Hematopoietic multipotent progenitor cell (in vitro differentiated cells): ENCODE data around the gene ATG9B. TPM values are rescaled to one million over a fixed set of nuclear protein-coding genes. Genes with fewer than 3 reads are reported as not detected.

Source experiments
- DNase-seq, 3 donors: peaks; one replicate each; pipeline ENCODE4 v3.0.0-alpha.2; 2011 to 2015; ENCODE audit warnings: low read depth in 2 of 3, low spot score in 2 of 3
- total RNA-seq: library from RNA; depleted of rRNA; stranded (reverse); fragments of >200 nt; gene quantifications from one replicate; pipeline ENCODE4 v1.2.3, GENCODE V29; 2012

The ATG9B gene, protein sequence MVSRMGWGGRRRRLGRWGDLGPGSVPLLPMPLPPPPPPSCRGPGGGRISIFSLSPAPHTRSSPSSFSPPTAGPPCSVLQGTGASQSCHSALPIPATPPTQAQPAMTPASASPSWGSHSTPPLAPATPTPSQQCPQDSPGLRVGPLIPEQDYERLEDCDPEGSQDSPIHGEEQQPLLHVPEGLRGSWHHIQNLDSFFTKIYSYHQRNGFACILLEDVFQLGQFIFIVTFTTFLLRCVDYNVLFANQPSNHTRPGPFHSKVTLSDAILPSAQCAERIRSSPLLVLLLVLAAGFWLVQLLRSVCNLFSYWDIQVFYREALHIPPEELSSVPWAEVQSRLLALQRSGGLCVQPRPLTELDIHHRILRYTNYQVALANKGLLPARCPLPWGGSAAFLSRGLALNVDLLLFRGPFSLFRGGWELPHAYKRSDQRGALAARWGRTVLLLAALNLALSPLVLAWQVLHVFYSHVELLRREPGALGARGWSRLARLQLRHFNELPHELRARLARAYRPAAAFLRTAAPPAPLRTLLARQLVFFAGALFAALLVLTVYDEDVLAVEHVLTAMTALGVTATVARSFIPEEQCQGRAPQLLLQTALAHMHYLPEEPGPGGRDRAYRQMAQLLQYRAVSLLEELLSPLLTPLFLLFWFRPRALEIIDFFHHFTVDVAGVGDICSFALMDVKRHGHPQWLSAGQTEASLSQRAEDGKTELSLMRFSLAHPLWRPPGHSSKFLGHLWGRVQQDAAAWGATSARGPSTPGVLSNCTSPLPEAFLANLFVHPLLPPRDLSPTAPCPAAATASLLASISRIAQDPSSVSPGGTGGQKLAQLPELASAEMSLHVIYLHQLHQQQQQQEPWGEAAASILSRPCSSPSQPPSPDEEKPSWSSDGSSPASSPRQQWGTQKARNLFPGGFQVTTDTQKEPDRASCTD
- total RNA-seq: 2.7 TPM

DNA sequence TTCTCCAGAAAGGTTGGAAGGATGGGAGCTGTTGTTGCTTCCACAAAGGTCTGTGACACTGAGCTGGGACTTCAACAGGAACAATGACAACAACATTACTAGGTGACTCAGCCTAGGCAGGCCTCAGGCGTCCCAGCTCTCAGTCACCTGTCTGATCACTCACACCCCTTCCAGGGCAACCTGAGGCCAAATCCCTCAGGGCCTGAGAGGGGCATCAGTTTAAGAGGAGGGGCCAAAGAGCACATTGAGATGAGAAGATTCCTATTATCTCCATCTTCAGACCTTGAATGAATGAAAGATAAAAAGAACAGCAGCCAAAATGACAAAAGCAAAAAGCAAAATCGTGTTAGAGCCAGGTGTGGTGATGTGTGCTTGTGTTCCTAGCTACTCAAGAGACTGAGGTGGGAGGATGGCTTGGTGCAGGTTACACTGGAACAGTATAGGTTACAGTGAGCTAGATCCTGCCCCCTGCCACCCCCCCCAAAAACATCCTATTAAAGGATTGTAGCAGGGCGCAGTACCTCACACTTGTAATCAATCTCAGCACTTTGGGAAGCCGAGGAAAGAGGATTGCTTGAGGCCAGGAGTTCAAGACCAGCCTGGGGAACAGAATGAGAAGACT, at the start of gene ATG9B:
Gene ATG9B, minus strand, starts transcription at position 60 of the 622 bp plus-strand sequence. CDS start 71 bp downstream, outside the sequence.
- DNase-seq: no peak

DNA sequence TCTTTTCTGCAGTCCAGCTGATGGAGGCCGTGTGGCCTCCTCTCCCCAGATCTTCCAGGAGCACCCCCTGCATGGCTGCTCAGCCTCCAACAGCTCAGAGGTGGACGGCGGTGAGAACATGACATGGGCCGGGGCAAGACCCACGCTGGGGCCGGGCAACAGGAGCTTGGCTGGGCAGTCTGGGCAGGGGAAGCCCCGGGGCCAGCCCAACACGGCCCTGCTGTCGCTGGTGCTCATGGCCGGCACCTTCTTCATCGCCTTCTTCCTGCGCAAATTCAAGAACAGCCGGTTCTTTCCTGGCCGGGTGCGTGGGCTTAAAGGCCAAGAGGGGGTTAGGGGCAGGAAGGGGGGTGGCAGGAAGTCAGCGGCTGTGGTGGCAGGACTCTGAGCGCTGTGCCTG, 49.7 kb upstream of the ATG9B start:
- no peak for DNase-seq

DNA sequence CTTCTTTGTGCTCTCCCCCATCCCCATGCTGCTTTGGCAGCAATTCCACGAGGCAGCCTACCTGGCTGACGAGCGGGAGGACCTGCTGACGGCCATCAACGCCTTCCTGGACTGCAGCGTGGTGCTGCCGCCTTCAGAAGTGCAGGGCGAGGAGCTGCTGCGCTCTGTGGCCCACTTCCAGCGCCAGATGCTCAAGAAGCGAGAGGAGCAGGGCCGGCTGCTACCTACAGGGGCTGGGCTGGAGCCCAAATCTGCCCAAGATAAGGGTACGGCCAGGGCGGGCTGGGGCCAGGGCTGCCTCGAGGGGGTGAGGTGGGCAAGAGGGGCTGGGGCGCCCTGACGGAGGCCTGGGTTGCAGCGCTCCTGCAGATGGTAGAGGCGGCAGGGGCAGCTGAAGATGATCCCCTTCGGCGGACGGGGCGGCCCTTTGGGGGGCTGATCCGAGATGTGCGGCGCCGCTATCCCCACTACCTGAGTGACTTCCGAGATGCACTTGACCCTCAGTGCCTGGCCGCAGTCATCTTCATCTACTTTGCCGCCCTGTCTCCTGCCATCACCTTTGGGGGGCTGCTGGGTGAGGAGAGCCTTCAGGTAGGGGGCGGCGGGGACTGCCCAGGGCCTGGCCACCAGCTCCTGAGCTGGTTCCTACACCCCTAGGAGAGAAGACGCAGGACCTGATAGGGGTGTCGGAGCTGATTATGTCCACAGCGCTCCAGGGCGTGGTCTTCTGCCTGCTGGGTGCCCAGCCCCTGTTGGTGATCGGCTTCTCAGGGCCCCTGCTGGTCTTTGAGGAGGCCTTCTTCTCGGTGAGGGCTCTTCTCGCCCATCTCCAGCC, 47.0 kb upstream of the ATG9B start:
- no peak for DNase-seq

DNA sequence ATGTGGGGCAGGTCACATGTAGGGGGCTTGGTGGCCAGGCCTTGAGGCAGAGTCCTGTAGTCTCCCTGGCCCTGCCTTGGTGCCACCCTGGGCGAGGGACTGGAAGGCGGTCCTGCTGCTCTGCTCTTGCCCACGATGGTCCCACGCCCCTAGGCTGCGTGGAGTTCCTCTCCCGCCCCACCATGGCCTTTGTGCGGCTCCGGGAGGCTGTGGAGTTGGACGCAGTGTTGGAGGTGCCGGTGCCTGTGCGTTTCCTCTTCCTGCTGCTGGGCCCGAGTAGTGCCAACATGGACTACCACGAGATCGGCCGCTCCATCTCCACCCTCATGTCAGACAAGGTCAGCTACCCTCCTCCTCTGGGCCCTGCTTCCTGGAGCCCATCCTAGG, 46.3 kb upstream of the ATG9B start:
- no peak for DNase-seq

DNA sequence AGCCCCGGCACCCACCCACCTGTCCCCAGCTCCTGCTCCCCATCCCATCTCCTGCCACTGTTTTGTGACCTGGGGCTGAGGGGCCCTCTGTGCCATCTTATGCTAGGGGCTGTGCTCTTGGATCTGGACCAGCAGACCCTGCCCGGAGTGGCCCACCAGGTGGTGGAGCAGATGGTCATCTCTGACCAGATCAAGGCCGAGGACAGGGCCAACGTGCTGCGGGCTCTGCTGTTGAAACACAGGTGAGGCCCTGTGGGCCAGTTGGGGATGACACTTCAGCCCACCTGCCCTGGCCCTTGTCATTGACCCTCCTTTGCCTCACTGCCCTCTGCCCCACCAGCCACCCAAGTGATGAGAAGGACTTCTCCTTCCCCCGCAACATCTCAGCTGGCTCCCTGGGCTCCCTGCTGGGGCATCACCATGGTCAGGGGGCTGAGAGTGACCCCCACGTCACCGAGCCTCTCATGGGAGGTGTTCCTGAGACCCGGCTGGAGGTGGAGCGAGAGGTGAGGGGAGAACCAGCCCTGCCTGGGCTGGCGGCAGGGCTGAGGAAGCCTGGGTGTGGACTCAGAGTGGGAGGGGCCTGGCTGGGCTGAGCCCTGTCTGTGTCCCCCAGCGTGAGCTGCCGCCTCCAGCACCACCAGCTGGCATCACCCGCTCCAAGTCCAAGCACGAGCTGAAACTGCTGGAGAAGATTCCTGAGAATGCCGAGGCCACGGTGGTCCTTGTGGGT, 45.7 kb upstream of the ATG9B start:
- DNase-seq: no peak

DNA sequence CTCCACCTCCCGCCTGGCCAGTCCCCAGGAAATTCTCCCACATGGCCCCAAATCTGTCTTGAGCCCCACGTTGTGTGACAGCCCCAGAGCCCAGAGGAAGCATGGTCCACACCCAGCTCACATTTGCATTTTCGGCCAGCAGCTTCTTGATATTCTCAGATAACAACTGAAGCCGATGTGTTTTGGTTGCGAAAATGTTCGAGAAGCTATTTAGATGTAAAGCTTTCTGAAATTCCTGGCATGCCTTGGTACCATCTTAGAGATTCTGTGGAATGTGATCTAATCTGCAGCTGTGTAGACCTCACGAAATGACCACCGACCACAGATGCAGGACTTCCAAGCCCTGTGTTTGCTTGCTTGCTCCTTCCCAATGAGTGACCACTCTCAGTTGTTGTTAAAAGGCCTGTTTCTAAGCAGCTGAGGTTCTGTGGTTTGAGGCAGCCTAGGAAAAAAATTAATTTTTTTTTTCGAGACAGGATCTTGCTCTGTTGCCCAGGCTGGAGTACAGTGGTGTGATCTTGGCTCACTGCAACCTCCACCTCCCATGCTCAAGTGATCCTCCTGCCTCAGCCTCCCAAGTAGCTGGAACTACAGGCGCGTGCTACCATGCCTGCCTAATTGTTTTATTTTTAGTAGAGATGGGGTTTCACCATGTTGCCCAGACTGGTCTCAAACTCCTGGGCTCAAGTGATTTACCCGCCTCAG, 43.9 kb upstream of the ATG9B start:
- no peak for DNase-seq

DNA sequence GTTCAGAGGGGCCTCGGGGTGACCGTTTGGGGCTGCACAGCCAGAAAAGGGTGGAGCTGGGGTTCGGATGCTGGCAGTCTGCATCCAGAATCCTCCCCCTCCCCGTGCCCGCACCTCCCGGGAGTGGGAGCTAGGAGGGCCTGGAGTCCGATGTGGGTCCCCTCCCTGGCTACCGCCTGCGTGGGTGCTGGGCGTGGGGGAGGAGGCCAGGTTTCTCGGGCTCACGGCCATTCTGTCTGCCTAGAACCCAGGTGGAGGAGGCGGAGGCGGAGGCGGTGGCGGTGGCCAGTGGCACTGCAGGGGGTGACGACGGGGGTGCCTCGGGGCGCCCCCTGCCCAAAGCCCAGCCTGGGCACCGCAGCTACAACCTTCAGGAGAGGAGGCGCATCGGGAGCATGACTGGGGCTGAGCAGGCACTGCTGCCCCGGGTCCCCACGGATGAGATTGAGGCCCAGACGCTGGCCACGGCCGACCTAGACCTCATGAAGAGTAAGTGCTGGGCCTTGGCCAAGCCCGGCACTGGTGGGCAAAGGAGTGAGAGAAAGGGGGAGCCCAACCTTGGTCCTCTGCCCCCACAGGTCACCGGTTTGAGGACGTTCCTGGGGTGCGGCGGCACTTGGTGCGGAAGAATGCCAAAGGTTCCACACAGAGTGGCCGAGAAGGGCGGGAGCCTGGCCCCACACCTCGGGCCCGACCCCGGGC, 42.1 kb upstream of the ATG9B start:
- DNase-seq: no peak

DNA sequence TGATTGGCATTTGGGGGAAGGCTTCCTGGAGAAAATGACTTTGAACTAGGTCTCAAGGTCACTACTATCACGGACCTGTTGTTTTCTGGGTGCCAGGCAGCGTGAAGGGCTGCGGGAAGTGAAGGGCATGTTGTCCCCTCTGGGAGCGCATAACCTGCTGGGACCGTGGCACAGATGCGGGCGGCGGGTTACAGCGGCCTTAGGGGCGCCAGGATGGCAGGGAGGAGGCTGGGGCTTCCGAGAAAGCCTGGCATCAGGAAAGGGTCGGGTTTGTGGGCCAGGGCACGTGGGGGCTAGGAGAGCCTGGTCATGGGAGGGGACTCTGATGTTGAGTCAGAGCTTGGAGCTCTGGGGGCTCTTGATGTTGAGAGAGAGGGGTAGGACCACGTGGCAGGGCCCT, 41.2 kb upstream of the ATG9B start:
- DNase-seq: no peak

DNA sequence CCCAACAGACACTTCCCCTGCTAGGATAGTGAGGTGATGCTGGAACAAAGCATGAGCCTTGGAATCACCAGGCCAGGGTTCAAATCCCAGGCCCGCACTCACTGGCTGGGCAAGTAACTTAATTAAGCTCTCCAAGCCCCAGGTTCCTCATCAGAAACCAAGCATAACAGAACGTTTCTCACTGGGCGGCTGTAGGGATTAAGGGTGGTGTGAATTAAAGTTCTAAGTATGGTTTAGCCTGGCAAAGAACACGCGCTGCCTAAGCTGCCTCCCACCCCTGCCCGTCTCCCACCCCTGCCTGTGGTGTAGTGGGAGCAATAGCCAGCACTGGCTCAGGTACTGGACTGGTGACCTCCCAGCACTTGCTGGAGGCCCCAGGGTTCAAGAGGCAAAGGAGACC, 40.7 kb upstream of the ATG9B start:
- DNase-seq: no peak

DNA sequence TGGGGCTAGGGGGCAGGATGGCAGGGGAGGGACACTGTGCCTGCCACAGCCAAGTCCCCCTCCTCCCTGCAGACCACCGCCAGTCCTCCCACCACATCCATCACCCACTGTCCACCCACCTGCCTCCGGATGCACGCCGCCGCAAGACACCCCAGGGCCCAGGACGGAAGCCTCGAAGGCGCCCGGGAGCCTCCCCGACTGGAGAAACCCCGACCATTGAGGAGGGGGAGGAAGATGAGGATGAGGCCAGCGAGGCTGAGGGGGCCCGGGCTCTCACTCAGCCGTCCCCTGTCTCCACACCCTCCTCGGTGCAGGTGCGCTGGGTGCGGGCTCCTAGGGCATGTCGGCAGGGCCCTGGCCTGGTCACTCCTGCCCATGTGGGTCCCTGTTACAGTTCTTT, 40.2 kb upstream of the ATG9B start:
- no peak for DNase-seq

DNA sequence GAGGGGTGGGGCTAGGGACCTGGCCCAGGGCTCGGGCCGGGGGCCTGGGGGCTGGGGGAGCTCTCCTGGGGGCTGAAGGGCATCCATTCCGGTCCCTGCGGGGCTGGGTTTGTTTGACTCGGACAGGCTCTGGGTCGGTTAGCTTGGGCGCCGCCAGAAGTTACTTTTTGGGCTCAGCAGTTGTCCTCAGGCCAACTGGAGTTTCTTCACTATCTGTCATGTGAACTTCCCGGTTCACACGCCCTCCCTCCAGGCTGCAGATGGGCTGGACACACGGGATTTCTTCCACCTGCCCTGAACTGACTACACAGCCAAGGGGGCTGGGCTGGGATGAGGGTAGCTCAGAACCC, 38.9 kb upstream of the ATG9B start:
- DNase-seq: no peak

DNA sequence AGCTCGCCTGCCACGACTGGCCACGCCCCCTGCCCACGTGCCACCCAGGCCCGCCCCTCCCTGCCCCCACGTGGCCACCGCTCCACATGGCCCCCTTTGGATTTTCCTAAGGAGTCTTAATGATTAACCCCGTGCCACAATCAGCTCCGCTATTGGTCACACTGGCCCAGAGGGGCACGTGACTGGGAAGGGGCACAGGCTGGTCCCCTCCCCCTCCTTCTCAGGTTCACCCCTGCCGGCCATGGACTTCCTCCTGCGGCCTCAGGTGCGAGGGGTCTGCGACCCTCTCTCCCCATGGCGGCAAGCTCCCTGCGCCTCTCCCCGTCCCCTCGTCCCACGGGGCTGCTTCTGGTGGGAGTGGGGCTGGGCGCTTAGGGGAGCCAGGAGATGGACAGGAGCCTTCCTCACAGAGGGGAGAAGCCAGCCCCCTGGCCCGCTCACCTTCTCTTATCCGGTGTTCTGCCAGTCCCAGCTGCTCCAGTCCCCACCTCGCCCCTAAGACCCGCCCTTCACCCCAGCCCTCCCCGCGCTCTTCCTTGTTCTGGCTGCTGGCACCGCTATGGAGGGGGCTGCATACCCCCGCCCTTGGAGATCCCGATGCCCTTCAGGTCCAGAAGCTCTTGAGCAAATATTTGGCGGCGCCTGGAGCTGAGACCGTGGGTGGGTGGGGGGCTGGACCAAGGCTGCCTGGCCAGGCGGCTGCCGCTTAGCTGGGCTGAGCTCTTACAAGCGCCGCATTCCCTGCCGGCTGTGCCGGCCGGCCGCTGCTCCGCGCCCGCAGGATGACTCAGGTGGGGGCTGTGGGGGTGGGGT, 38.3 kb upstream of the ATG9B start:
- DNase-seq: no peak

DNA sequence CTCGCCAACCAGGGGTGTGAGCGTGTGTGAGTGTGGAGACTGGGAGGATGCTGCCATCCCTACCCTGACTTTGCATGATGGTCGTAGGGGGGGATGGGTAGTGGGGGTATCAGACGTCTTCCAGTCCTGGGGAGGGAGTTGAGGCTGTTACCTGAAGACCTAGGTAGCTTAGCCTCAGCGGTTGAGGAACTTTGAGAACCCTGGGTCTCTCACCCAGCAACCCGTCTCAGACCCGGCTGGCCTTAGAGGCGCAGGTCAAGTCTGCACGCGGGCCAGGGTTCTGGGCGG, 37.8 kb upstream of the ATG9B start:
- DNase-seq: no peak

DNA sequence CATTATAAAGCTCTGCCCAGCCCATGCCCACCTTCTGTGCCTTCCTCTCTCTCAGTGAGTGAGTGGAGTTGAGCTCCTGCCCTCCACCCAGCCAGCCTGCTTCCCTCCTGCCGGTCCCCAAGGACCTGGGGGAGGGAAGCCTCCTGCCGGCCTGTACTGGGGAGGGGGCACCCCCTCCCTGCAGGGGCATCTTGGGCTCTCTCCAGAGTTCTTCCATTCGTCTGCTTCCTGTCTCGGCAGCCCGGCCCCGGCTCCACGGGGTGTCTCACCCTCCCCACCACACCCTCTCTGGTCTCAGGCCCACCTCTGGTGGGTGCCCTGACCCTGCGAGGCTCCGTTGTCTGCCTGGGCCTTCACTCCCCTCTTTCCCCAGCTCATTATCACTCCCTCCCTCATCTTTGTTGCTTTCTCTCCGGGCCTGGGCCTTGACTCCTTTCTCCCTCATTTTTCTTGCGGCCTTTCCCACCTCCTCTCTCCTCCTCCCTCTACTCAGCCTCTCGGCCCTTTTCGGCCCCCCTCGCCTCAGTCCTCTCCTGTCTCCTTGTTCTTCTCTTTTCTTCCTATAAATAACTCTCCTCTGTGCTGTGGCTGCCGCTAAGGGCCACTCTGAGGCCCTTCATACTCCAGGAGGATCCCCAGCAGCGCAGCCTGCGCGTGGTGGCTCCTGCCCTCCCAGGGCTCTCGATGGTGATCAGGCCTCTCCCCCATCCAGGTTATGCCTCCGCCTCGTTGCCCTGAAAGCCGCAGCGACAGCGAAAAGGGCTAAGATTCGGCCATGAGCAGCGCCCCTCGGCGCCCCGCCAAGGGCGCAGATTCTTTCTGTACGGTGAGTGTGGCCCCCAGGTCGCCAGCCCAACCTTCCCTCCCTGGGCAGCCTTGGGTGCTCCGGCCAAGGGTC, 37.2 kb upstream of the ATG9B start:
- DNase-seq: no peak

DNA sequence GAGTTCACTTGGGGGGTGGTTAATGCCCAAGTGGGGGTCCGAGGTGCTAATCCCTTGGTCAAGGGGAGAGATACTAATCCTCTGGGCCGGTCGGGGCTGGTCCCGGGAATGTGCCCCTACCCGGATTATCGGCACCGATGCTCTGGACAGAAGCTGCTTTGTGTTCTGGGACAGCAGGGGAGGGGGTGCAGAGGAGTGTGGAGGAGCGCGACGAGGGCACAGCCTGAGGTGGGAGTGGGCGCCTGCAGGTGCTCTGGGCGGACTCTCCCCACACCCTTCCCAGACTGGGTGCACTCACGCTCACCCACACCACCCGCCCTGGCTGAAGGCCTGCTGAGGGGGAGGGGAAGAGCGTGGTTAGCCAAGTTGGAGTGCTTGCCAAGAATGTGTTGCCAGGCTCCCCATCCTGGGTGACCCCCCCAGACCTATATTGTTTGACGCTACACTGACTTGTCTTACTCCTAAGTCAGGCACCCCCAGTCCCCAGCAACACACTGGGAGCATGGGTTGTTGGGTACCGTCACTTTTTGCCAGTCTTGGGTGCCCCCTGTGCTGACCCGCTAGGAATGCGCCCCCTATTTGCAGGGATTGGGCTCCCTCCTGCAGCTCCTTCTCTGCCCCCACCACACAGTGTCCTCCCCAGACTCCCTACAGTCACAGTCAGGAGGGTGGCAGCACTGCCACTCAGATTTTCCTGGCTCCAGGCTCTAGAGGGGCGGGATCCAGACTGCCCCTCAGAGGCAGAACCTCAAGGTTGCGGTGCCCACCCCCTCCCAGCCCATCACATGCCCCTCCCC, 36.3 kb upstream of the ATG9B start:
- DNase-seq: peak in 1 of 3 donors; percentile 24

DNA sequence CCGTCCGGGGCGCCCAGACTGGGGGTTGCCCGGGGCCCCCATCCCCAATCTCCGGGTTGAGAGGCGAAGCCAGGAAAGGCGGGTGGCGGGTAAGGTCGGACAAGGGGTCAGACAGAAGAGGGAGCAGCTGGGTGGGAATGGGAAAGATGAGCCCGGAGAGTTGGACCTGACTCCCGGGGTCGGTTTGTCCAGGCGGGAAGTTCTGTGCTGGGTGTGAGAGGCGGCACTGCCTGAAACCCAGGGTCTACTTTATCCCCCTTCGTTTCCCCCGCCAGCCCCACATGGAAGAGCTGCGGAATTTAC, 35.8 kb upstream of the ATG9B start:
- DNase-seq: no peak
